OCI-LY7 (cell line): ENCODE measurements around the gene PNRC1.

Experiments
- EZH2phosphoT487 ChIP-seq: fragments of 200-600 bp; sonication (generic); IDR thresholded peaks from 2 replicates; pipeline ENCODE4 v1.6.1; 2018; ENCODE audit warnings: low read depth, borderline replicate concordance, mild to moderate bottlenecking, mixed run types, antibody characterized with exemption, low read length, moderate library complexity, mixed read lengths
- TF ChIP-seq, protein P1 (sequence below): fragments of 200-600 bp; sonication (generic); conservative IDR thresholded peaks from 2 replicates; pipeline ENCODE4 v1.5.1; 2014; ENCODE audit warnings: mild to moderate bottlenecking, antibody characterized with exemption, low read length, moderate library complexity, mixed read lengths

GRCh38 chr6:89044328-89045010 is 36.1 kb upstream of the PNRC1 start:
- TF ChIP-seq, protein P1, sequence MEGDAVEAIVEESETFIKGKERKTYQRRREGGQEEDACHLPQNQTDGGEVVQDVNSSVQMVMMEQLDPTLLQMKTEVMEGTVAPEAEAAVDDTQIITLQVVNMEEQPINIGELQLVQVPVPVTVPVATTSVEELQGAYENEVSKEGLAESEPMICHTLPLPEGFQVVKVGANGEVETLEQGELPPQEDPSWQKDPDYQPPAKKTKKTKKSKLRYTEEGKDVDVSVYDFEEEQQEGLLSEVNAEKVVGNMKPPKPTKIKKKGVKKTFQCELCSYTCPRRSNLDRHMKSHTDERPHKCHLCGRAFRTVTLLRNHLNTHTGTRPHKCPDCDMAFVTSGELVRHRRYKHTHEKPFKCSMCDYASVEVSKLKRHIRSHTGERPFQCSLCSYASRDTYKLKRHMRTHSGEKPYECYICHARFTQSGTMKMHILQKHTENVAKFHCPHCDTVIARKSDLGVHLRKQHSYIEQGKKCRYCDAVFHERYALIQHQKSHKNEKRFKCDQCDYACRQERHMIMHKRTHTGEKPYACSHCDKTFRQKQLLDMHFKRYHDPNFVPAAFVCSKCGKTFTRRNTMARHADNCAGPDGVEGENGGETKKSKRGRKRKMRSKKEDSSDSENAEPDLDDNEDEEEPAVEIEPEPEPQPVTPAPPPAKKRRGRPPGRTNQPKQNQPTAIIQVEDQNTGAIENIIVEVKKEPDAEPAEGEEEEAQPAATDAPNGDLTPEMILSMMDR = no peak
- TF ChIP-seq EZH2phosphoT487 = no peak
